GM18858 (cell line): ENCODE results near the gene C1orf232.

ENCODE experiments used
- ATAC-seq: cut with Tn5 transposase; IDR thresholded peaks from one replicate; pipeline ENCODE4 v1.9.1; 2021; ENCODE audit not compliant: unreplicated experiment

The C1orf232 gene

GRCh38 chr1:26168410-26169197 is at the start of gene C1orf232:
TSS of gene C1orf232 (minus strand) at chr1:26168963. CDS start at chr1:26168499, 464 bp downstream.
- no peak for ATAC-seq

- no peak for ATAC-seq
Observed at GRCh38 chr1:26215246-26215645, 46.5 kb upstream of the C1orf232 start.

- ATAC-seq: no peak
Observed at GRCh38 chr1:26213335-26213905, 44.7 kb upstream of the C1orf232 start.

GRCh38 chr1:26212726-26213125 is 44.0 kb upstream of the C1orf232 start:
- ATAC-seq: no peak

GRCh38 chr1:26210147-26210870 is 41.5 kb upstream of the C1orf232 start:
- ATAC-seq: no peak

- ATAC-seq: no peak
Observed at GRCh38 chr1:26203642-26204318, 35.0 kb upstream of the C1orf232 start.

GRCh38 chr1:26200413-26200812 is 31.6 kb upstream of the C1orf232 start:
- ATAC-seq: no peak

GRCh38 chr1:26197813-26198212 is 29.1 kb upstream of the C1orf232 start:
- no peak for ATAC-seq

GRCh38 chr1:26197301-26197700 is 28.5 kb upstream of the C1orf232 start:
- no peak for ATAC-seq

GRCh38 chr1:26195805-26196204 is 27.0 kb upstream of the C1orf232 start:
- ATAC-seq: no peak

GRCh38 chr1:26191739-26192138 is 23.0 kb upstream of the C1orf232 start:
- ATAC-seq: no peak

- ATAC-seq: no peak
Observed at GRCh38 chr1:26190373-26190987, 21.7 kb upstream of the C1orf232 start, which contains the start of gene CATSPER4. TSS of gene CATSPER4 (plus strand) at chr1:26190602. CDS start at chr1:26190628, 26 bp downstream.

GRCh38 chr1:26189751-26190275 is 21.1 kb upstream of the C1orf232 start:
- no peak for ATAC-seq

- ATAC-seq: no peak
Observed at GRCh38 chr1:26189331-26189730, 20.6 kb upstream of the C1orf232 start.

GRCh38 chr1:26188477-26188876 is 19.7 kb upstream of the C1orf232 start:
- ATAC-seq: no peak

- ATAC-seq: no peak
Observed at GRCh38 chr1:26187882-26188281, 19.1 kb upstream of the C1orf232 start.

- ATAC-seq: no peak
Observed at GRCh38 chr1:26184883-26185282, 16.1 kb upstream of the C1orf232 start.

- no peak for ATAC-seq
Observed at GRCh38 chr1:26184086-26184485, 15.3 kb upstream of the C1orf232 start.

GRCh38 chr1:26182383-26182696 is 13.6 kb upstream of the C1orf232 start:
- no peak for ATAC-seq

- ATAC-seq: no peak
Observed at GRCh38 chr1:26181586-26182382, 13.0 kb upstream of the C1orf232 start.
